Germinal center (tissue), 1 donor: ENCODE measurements around the gene MYADML2.
"Not testable (repeated sequence)": the region's sequence is repeated elsewhere in the genome, so short reads cannot be mapped to it uniquely, and the experiment has no call there.

Experiments used
- DNase-seq: peaks from one replicate; pipeline ENCODE4 v3.0.0; 2012; ENCODE audit warnings: mixed read lengths, low spot score

The MYADML2 gene

GRCh38 chr17:81924557-81925532 is 22.2 kb downstream of the MYADML2 start:
- no peak for DNase-seq

DNA sequence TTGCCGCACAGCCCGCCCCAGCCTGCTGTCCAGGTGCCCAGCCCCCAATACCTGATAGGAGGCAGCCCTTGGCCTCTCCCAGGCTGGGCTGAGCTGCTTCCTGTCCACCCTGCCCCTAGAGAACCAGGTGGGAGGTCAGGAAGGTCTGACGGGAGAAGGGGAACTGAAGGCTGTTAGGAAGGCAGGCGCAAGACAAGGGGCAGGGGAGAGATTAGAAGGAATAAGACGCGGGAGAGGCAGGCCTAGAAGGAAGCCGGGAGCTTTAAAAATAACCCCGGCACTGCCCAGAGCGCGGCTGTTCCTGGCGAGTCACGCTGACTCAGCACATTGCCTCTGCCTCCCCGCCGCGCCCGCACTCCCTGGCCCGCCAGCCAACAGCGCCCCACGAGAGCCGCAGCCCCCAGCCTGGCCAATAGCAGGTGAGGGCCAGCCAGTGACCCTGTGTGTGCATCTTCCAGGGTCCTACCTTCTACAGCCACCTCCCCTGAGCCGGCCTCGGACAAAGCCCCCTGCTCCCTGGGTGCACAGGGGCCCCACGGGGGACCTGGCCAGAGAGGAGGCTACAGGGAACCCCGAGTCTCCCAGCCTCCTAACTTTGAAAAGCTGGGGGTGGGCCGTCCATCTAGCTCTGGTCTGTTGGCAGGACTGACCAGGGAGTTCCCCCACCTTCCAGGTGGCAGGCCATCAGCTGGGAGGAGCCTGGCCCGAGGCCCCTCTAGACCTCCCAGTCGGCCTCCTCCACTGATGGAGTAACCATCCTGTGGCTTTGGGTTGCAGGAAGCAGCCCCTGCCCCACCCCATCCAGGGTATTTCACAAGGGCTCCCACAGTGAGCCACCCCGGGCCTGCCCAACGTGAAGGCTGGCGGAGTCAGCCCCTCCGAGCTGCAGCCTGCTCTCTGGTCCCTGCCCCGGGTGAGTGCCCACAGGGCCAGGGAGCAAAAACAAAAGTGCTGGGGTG is 23.5 kb downstream of the MYADML2 start:
- DNase-seq: no peak

GRCh38 chr17:81922566-81923301 is 24.3 kb downstream of the MYADML2 start:
- DNase-seq: no peak

- no peak for DNase-seq
Observed at GRCh38 chr17:81921996-81922565, 25.0 kb downstream of the MYADML2 start.

DNA sequence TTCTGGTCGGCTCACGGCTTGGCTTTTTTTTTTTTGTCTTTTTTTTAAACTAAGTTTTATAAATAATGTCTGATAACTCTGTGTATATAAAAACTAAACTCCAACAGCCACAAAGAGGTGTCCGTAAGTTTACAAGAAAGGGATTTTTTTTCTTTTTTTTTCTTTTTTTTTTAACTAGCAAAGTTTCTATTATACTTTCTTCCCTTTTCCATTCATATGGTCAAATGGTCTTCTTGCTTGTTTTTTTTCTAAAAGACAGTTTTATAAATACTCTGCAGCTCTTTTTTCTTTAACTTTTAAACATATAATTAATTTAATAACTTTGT is 25.5 kb downstream of the MYADML2 start:
- DNase-seq: no peak

DNA sequence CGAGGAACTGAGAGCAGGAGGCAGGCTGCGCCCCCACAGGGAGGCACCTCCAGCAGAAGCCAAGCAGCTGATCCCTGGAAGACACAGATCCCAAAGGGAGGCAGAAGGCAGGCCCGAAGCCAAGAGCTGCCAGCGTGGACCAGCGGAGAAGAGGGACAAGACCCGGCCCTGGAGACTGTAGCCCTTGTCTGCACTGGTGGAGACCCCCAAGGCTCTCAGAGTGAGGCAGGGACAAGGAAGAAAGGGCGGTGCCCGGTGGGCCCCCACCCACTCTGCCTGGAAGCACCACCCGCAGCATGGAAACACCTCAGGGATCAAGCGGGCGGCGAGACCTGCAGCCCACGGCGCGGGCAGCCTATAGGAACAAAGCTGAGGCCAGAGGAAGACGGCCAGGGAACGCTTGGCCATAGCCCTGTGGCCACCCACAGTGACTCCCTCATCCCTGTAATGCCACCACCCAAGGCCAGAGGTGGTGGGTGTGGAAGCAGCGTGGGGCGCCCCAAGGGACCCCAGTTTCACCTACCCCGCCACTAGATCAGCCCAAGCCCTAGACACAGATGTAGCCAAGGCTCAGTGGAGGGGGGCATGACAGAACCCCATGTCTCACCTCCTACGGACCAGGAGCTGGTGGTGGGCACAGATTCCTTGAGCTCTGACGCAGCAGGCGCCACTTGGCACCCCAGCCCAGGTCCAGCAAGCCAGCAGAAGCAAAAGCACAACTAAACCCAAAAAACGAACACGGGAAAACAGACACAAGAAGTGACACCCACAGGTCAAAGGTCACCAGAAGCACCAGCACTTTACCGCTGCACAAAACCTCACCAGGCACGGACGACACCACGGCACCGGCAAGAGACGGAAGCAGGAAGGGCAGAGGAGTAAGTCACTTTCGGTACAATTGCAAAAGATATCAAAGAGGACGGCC is 26.2 kb downstream of the MYADML2 start:
- DNase-seq: no peak

DNA sequence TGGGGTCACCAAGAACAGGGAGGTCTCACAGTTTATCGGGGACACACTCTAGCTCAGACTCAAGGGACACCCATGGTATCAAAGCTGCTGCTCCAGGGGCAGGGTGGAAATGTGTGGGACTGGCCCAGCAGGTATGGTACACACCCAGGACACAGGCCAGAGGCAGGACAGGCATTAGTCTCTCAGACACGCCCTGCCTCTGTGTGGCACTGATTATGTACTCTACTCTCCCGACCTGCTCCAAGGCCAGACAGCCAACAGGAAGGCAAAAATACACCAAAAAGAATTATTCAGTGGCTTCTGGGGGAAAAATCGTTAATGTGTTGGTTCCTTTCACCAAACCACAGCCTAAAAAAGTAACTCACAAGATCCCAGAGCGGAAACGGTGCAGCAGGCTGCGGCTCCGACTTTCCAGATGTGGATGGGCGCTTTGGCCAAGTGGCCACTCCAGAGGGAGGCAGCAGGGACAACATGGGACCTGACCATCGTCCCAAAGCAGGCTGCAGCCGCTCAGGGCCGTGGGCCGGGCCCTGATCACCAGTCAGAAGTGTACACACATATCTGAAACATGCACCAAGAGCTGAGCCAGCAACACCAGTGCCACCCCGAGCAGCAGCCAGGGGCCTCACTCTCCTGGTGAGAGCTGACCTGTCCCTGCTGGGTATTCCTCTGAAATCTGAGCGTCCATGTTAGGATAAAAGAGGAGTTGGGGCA is 28.0 kb downstream of the MYADML2 start:
- DNase-seq: no peak

DNA sequence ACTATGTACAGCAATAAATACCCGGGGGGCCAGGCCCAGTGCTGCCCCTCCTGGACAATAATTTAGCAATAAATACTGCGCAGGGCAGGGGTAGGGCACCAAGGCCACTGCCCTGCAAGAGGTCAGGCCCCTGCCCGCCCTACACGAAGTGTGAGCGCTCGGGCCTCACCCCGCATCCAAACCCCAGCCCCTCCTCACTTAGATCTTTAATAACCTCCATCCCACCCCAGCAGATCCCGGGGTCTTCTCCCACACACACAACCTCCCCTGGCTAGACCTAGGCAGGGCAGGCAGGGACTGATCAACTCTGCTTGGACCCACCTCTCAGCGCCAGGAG is 28.7 kb downstream of the MYADML2 start:
- DNase-seq: not testable (repeated sequence)

DNA sequence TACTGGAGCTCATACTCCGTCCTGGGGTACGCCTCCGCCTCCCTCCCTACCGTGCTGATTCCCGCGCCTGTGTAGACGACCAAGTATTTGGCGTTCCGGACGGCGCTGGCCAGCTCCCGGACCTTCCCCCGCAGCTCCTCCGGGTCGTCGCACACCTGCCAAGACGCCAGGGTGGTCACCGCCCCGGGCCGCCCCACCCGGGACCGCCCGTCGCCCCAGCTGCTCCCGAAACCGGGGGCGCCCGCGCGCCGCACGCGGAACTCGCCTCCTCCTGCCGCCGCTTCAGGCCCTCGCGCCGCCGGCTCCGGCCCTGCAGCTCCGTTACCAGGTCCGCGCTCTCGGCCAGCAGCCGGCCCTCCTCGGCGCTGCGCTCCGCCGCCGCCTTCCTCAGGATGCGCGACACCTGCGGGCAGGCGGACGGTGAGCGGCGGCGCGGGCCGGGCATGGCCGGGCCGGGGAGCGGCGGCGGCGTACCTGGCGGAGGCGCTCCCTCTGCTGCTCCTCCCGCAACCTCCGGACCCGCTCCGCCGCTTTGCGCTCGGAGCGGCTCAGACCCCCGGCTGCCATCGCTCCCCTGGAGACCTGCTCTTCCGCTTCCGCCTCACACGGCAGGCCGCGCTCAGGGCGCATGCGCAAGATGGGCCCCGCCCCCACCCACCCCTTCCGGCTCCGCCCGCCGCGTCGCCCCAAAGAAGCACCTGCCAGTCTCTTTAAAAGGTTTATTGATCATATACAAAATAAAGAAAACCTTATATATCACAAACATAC is 29.3 kb downstream of the MYADML2 start, which contains the start of gene SIRT7:
Gene SIRT7 (minus strand): TSS at position 612 of the 768 bp plus-strand sequence. CDS start 45 bp downstream, at position 567.
- DNase-seq: peak; percentile 97

GRCh38 chr17:81916234-81917001 is 30.6 kb downstream of the MYADML2 start:
- no peak for DNase-seq

DNA sequence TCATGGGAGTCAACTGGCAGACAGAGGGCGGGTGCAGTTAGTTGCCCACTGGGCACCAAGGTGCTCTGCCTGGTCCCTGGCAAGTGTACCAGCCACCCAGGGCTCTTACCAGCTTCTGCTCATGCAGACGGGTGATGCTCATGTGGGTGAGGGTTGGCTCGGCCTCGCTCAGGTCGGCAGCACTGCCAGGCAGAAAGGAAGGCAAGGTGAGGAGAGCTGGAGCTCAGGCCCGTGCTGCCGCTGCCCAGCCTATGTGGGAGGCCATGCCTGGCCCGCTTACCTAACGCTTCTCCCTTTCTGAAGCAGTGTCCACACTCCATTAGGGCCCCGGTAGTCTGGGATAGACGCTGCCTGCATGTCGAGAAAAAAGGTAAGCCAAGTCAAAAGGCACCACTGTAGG is 31.7 kb downstream of the MYADML2 start:
- DNase-seq: no peak

GRCh38 chr17:81914103-81914850 is 32.8 kb downstream of the MYADML2 start:
- no peak for DNase-seq

DNA sequence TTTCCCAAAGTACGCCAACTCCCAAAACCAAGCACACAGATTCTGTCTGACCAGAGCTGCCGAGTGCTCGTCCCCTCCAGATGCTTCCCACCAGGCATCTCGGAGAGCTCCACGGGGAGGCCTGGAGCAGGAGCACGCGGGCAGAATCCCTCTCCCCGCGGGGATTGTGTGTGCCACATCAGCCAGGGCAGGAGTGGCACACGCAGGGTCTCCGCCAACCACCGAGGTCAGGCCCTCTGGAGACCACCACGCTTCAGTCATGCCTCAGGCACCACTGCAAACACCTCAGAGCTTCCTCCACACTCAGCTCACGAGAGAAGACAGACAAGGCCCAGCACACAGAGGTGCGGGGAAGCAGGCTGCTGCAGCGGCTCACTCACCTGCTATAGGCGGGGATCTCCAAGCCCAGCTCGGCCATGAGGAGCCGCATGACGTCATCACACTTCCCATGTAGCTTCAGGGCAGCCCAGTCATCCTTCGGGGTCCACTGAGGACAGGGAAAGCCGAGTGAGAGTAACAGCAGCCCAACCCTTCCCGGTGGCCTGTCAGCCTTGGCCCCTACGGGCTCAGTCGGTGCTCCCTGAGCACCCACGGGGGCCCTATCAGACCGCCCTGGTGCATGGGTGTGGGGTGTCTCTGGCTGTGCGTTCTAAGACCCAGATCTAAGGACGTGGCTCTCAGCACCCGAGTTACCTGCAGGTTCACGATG is 33.5 kb downstream of the MYADML2 start:
- no peak for DNase-seq

DNA sequence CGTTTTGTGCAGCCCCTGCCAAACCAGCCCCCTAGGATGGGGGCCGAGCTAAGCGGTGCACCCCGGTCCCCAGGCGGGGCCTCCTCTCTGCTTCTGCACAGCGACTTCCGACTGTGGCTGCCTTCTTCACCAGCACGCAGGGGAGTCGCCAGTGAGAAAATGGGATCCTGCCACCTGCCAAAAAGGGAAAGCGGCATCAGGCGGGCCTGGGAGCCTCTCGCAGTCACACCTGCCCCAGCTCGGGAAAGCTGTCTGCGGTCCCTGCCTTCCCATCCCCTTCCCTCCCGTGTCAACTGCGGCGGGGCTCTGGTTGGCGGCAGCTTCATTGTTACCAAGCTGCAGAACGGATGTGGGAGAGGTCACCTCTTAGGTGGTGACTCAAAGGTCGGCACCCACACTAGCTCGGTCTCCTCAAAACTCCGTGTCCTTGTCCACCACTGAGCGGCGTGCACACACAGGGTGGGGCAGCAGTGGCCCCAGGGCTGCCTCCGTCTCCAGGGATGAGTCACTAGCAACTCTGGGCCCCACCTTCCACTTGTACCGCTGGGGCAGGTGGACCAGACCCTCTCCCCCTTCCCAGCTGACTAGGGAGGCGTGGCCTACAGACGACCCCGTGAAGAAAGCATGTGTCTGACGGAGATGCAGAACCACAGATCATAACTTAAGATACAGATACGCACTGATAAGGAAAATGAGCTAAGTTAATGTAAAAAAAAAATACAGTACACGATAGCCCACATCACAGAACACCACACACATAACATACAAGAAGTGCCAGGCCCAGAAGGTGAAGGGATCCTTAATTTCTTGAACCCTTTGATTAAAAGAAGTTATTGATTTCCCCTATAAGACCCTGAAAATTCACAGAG is 34.4 kb downstream of the MYADML2 start:
- no peak for DNase-seq

DNA sequence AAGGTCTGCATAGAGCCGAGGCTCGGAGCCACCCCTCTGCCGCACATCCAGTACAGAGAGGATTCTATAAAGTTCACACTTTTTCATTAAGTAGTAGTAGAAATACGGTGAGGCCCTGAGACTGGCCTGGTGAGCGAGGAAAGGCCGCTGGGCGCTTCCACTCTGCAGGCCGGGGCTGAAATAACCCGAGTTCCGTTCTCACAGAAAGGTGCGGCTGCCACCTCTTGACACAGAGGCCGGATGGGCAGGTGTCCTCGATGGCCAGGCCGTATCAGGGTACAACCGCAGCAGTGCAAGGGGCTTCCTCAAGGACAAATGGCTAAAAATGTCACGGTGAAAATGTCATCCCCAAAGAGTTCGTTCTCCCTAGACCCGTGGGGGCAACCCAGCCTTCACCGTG is 35.1 kb downstream of the MYADML2 start:
- DNase-seq: no peak
